IPS DF 4.7 (cell line): ENCODE data around the gene ITGA7.

Experiments used
- DNase-seq: peaks from one replicate; pipeline ENCODE4 v3.0.0-alpha.2; 2013; ENCODE audit warnings: low spot score; ENCODE audit errors: extremely low read depth

ITGA7 gene

GRCh38 chr12:55736076-55736475 lies 28.4 kb upstream of the ITGA7 start:
- DNase-seq = no peak

- no peak for DNase-seq
These were observed 26.9 kb upstream of the ITGA7 start for GRCh38 chr12:55734595-55734994.

- no peak for DNase-seq
These were observed 26.2 kb upstream of the ITGA7 start for GRCh38 chr12:55733858-55734257.

- DNase-seq = no peak
These were observed 25.4 kb upstream of the ITGA7 start for GRCh38 chr12:55733021-55733555.

GRCh38 chr12:55732288-55732687 lies 24.6 kb upstream of the ITGA7 start:
- no peak for DNase-seq

- no peak for DNase-seq
These were observed 22.4 kb upstream of the ITGA7 start for GRCh38 chr12:55729819-55730818.

- DNase-seq = no peak
These were observed 21.5 kb upstream of the ITGA7 start, which contains the start of gene CD63 for GRCh38 chr12:55728939-55729818. TSS of gene CD63 (minus strand) at chr12:55729009. CDS start at chr12:55728341, 668 bp downstream.

GRCh38 chr12:55728186-55728938 lies 20.7 kb upstream of the ITGA7 start:
- DNase-seq = no peak

GRCh38 chr12:55727643-55728185 lies 20.0 kb upstream of the ITGA7 start:
- DNase-seq = no peak

- no peak for DNase-seq
These were observed 19.3 kb upstream of the ITGA7 start for GRCh38 chr12:55726971-55727370.

GRCh38 chr12:55725556-55725955 lies 17.9 kb upstream of the ITGA7 start:
- no peak for DNase-seq

GRCh38 chr12:55724940-55725309 lies 17.2 kb upstream of the ITGA7 start:
- DNase-seq = no peak

- no peak for DNase-seq
These were observed 16.7 kb upstream of the ITGA7 start for GRCh38 chr12:55724226-55724939.

GRCh38 chr12:55723516-55724225 lies 16.0 kb upstream of the ITGA7 start:
- DNase-seq = no peak

GRCh38 chr12:55722948-55723347 lies 15.2 kb upstream of the ITGA7 start:
- no peak for DNase-seq

- no peak for DNase-seq
These were observed 14.0 kb upstream of the ITGA7 start for GRCh38 chr12:55721601-55722213.

GRCh38 chr12:55720894-55721444 lies 13.3 kb upstream of the ITGA7 start:
- DNase-seq = no peak

- no peak for DNase-seq
These were observed 12.4 kb upstream of the ITGA7 start, which contains the start of gene RDH5 for GRCh38 chr12:55720071-55720564. TSS of gene RDH5 (plus strand) at chr12:55720393. CDS start at chr12:55721185, 792 bp downstream.
